HEK293 (cell line): Measurements from ENCODE around the gene DAAM2.

Source experiments
- CTCF ChIA-PET: fragments of 350-600 bp; formaldehyde crosslinking; extraction: SDS; loops from one replicate; lab custom pipeline; 2021; ENCODE audit warnings: antibody characterized with exemption; lab: Yijun Ruan, JAX
- POLR2A ChIA-PET: fragments of 300-600 bp; formaldehyde crosslinking; extraction: SDS; loops from one replicate; lab custom pipeline; 2020; ENCODE audit warnings: antibody characterized with exemption, inconsistent platforms; lab: Yijun Ruan, JAX
- H3K27ac ChIP-seq: fragments of 200-500 bp; sonication (Bioruptor generic); 2 replicates; pipeline ENCODE4 v1.5.1; 2014; ENCODE audit warnings: low read depth, low read length, control low read depth, inconsistent platforms; ENCODE audit errors: extremely low read depth
- H3K36me3 ChIP-seq, 2 experiments: fragments of 200-500 bp in 1 of 2; sonication (Bioruptor generic) in 1 of 2; 1 replicate in 1 of 2; 2 replicates in 1 of 2; pipeline ENCODE4 v1.5.1; 2014 to 2017; ENCODE audit warnings: inconsistent platforms in 2 of 2, low read length in 2 of 2; ENCODE audit not compliant: control insufficient read depth in 2 of 2, insufficient read depth in 1 of 2
- H3K4me1 ChIP-seq: fragments of 200-500 bp; sonication (Bioruptor generic); 2 replicates; pipeline ENCODE4 v1.5.1; 2014; ENCODE audit warnings: mild to moderate bottlenecking, low read length, inconsistent platforms; ENCODE audit not compliant: control insufficient read depth, insufficient read depth
- H3K4me3 ChIP-seq: 2 replicates; pipeline ENCODE4 v1.5.1; 2011; ENCODE audit warnings: low read depth, mild to moderate bottlenecking, control low read depth, low read length, moderate library complexity
- H3K9me3 ChIP-seq: fragments of 200-500 bp; sonication (Bioruptor generic); 2 replicates; pipeline ENCODE4 v1.5.1; 2014; ENCODE audit warnings: low read depth, low read length, inconsistent platforms; ENCODE audit not compliant: control insufficient read depth, insufficient read depth
- ATF2 ChIP-seq: fragments of 450-650 bp; formaldehyde crosslinking; IDR thresholded peaks from 2 replicates; pipeline ENCODE4 v1.5.1; 2016; ENCODE audit warnings: missing biosample characterization, missing genetic modification characterization, low read depth
- GLIS1 ChIP-seq: fragments of 450-650 bp; formaldehyde crosslinking; IDR thresholded peaks from 2 replicates; pipeline ENCODE4 v1.5.1; 2016; ENCODE audit warnings: missing biosample characterization, missing genetic modification characterization
- HOXD13 ChIP-seq: sonication (generic); formaldehyde crosslinking; IDR thresholded peaks from 2 replicates; pipeline ENCODE4 v1.8.0; 2022; ENCODE audit warnings: missing genetic modification reagents, borderline replicate concordance
- PRDM2 ChIP-seq: fragments of 450-650 bp; formaldehyde crosslinking; IDR thresholded peaks from 2 replicates; pipeline ENCODE4 v1.5.1; 2016; ENCODE audit warnings: missing biosample characterization, missing genetic modification characterization, borderline replicate concordance
- TRIM28 ChIP-seq: IDR thresholded peaks from 2 replicates; pipeline ENCODE4 v1.6.1; 2011; ENCODE audit warnings: low read length, control low read depth, borderline replicate concordance
- ZBTB21 ChIP-seq: fragments of 450-650 bp; formaldehyde crosslinking; IDR thresholded peaks from 2 replicates; pipeline ENCODE4 v1.5.1; 2017; ENCODE audit warnings: missing biosample characterization, missing genetic modification characterization
- ZNF112 ChIP-seq: fragments of 450-650 bp; formaldehyde crosslinking; IDR thresholded peaks from 2 replicates; pipeline ENCODE4 v1.5.0; 2017; ENCODE audit warnings: missing biosample characterization, missing genetic modification characterization
- ZNF280D ChIP-seq: fragments of 450-650 bp; formaldehyde crosslinking; IDR thresholded peaks from 2 replicates; pipeline ENCODE4 v1.5.1; 2016; ENCODE audit warnings: missing biosample characterization, missing genetic modification characterization
- ZNF416 ChIP-seq: fragments of 450-650 bp; formaldehyde crosslinking; IDR thresholded peaks from 2 replicates; pipeline ENCODE4 v1.5.1; 2016; ENCODE audit warnings: missing biosample characterization, missing genetic modification characterization
- ZNF449 ChIP-seq: fragments of 450-650 bp; formaldehyde crosslinking; IDR thresholded peaks from 2 replicates; pipeline ENCODE4 v1.5.1; 2017; ENCODE audit warnings: missing biosample characterization, mild to moderate bottlenecking, missing genetic modification characterization, moderate library complexity
- ZNF501 ChIP-seq: fragments of 450-650 bp; formaldehyde crosslinking; IDR thresholded peaks from 2 replicates; pipeline ENCODE4 v1.5.1; 2016; ENCODE audit warnings: missing biosample characterization, missing genetic modification characterization
- ZNF514 ChIP-seq: fragments of 450-650 bp; formaldehyde crosslinking; IDR thresholded peaks from 2 replicates; pipeline ENCODE4 v1.5.1; 2016; ENCODE audit warnings: missing biosample characterization, missing genetic modification characterization
- ZNF776 ChIP-seq: fragments of 450-650 bp; formaldehyde crosslinking; IDR thresholded peaks from 2 replicates; pipeline ENCODE4 v1.5.0; 2017; ENCODE audit warnings: missing biosample characterization, missing genetic modification characterization, borderline replicate concordance
- ZNF777 ChIP-seq: fragments of 450-650 bp; formaldehyde crosslinking; IDR thresholded peaks from 2 replicates; pipeline ENCODE4 v1.5.1; 2017; ENCODE audit warnings: missing biosample characterization, missing genetic modification characterization, borderline replicate concordance
- TF ChIP-seq, protein P1 (sequence below): fragments of 450-650 bp; formaldehyde crosslinking; IDR thresholded peaks from 2 replicates; pipeline ENCODE4 v1.5.1; 2016; ENCODE audit warnings: missing biosample characterization, missing genetic modification characterization
- TF ChIP-seq, protein P2 (sequence below): fragments of 450-650 bp; formaldehyde crosslinking; IDR thresholded peaks from 2 replicates; pipeline ENCODE4; 2016; ENCODE audit warnings: missing biosample characterization, missing genetic modification characterization
- TF ChIP-seq, protein P3 (sequence below): fragments of 450-650 bp; formaldehyde crosslinking; IDR thresholded peaks from 2 replicates; pipeline ENCODE4 v1.5.1; 2017; ENCODE audit warnings: missing biosample characterization, missing genetic modification characterization

DAAM2 gene

DNA sequence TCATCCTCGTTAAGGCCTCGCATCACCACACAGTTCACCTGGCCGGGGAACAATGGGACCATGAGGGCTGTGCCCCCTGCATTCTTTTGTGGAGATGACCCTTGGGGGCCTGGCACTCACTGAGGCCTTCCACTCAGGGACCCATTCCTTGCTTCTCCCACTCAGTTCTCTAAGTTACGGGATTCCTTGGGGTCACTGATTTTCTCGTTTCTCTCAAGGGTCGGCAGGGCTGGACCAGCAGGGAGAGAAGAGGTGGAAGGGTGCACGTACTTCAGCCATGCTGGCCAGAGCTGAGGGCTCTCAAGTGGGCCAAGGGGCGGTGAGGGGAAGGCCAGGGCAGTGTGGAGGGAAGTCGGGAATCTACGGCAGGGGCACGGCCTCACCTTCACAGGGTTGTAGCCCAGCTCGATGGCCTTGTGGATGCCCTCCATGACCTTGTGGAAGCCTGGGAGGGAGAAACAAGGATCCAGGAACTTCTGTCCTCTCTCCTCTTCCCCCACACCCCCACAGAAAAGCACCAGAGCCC is 121.3 kb downstream of the DAAM2 start:
- POLR2A ChIA-PET: no interaction called here
- Histone ChIP-seq H3K9me3 (no peaks in the 10 kb centered on the region), H3K27ac (no peak overlapping the region), H3K4me1 (no peaks in the 10 kb centered on the region), H3K4me3 (no peak overlapping the region), H3K36me3 (peaks cover 0 to 54% of the 10 kb centered on the region in 2 experiments; a peak in 1 of 3 replicates)
- TF ChIP-seq, protein P1, sequence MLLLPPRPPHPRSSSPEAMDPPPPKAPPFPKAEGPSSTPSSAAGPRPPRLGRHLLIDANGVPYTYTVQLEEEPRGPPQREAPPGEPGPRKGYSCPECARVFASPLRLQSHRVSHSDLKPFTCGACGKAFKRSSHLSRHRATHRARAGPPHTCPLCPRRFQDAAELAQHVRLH (tag by site-specific recombination): no peak
- TF ChIP-seq ZNF776 (tag by site-specific recombination) (no peak), ZNF112 (tag by site-specific recombination) (no peak), ZNF416 (tag by site-specific recombination) (no peak), ZNF280D (no peak), TRIM28 (no peak)
- TF ChIP-seq, protein P2, sequence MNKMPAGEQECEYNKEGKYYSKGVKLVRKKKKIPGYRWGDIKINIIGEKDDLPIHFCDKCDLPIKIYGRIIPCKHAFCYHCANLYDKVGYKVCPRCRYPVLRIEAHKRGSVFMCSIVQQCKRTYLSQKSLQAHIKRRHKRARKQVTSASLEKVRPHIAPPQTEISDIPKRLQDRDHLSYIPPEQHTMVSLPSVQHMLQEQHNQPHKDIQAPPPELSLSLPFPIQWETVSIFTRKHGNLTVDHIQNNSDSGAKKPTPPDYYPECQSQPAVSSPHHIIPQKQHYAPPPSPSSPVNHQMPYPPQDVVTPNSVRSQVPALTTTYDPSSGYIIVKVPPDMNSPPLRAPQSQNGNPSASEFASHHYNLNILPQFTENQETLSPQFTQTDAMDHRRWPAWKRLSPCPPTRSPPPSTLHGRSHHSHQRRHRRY: no peak
- CTCF ChIA-PET: no interaction called here

DNA sequence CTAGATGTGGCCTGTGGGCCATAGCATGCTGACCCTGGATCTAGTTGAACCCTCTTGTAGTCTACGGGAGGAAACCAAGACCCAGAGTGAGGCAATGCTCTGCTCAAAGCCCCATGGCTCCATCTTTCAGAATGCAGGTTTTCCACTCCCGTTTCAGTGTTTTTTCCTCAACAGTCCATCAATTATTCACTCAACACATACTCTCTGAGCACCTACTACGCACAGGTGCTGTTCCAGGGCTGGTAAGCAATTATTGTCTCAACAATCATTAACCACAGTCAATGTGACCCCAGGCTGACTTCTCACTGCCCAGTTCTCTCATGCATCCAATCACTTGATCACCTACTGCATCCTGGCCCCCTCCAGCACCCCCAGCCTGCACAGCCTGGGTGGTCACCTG is 122.1 kb downstream of the DAAM2 start:
- peaks cover 0 to 54% of the 10 kb centered on the region in 2 experiments; a peak in 1 of 3 replicates for H3K36me3 ChIP-seq
- ChIA-PET CTCF (interaction anchor here (0.6 kb wide), 1 partner anchor 130 kb away, joined by 3 read pairs; no protein-coding TSS in a partner anchor), POLR2A (no interaction called here)
- H3K9me3 ChIP-seq: no peaks in the 10 kb centered on the region
- no peaks in the 10 kb centered on the region for H3K4me1 ChIP-seq
- no peak overlapping the region for H3K27ac ChIP-seq
- H3K4me3 ChIP-seq: no peak overlapping the region
- TF ChIP-seq HOXD13 (CRISPR knock-in tag): no peak
- TF ChIP-seq, protein P3, sequence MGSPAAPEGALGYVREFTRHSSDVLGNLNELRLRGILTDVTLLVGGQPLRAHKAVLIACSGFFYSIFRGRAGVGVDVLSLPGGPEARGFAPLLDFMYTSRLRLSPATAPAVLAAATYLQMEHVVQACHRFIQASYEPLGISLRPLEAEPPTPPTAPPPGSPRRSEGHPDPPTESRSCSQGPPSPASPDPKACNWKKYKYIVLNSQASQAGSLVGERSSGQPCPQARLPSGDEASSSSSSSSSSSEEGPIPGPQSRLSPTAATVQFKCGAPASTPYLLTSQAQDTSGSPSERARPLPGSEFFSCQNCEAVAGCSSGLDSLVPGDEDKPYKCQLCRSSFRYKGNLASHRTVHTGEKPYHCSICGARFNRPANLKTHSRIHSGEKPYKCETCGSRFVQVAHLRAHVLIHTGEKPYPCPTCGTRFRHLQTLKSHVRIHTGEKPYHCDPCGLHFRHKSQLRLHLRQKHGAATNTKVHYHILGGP: no peak
- no peak for TF ChIP-seq ZBTB21 (tag by site-specific recombination)
- no peak for TF ChIP-seq ATF2 (tag by site-specific recombination)
- TF ChIP-seq ZNF777: no peak
- no peak for TF ChIP-seq GLIS1 (tag by site-specific recombination)
- no peak for TF ChIP-seq ZNF514 (tag by site-specific recombination)
- TF ChIP-seq ZNF449: no peak
- TF ChIP-seq PRDM2 (tag by site-specific recombination): no peak
- no peak for TF ChIP-seq ZNF501 (tag by site-specific recombination)
